Left ventricle myocardium superior (tissue), 1 donor: Measurements from ENCODE around the gene SCGB1D2. TPM values are rescaled to one million over a fixed set of nuclear protein-coding genes. Genes with fewer than 3 reads are reported as not detected.
"Not testable (repeated sequence)": the region's sequence is repeated elsewhere in the genome, so short reads cannot be mapped to it uniquely, and the experiment has no call there.

Experiments
- ATAC-seq: fragments of 200-7000 bp; cut with Tn5 transposase; one replicate; pipeline ENCODE4 v1.9.1; 2020; ENCODE audit warnings: mild to moderate bottlenecking, moderate library complexity
- DNase-seq: peaks from one replicate; pipeline ENCODE4 v3.0.0-alpha.2; 2020
- intact Hi-C: fragments of 100-400 bp; cut with micrococcal nuclease; formaldehyde crosslinking; loops from one replicate; pipeline ENCODE4 v1.11.0; 2022
- long read RNA-seq: library from polyadenylated mRNA; unstranded; transcript quantifications from one replicate; pipeline ENCODE4 v2.0.0, GENCODE V29; 2021
- total RNA-seq: library from RNA; stranded (reverse); fragmentation: NEBNext Ultra II Directional; extraction: Animal tissue kit (Norgen Biotek cat#: 25700); gene quantifications from one replicate; pipeline ENCODE4 v1.2.1, GENCODE V29; 2021
- donor health status: DM: no; HTN: yes; CAD: no; lungs with severe emphysema.

SCGB1D2 gene
- 4.0 TPM for total RNA-seq
- long read RNA-seq, partial matches to known transcripts, result 0 of 1 reads
- long read RNA-seq, other reads (novel, unspliced or antisense), result 0 of 1 reads

GRCh38 chr11:62242021-62242420 is at the start of gene SCGB1D2:
Gene SCGB1D2 (plus strand): TSS chr11:62242239. CDS start chr11:62242308, 69 bp downstream.
- ATAC-seq, result peak; percentile 99
- intact Hi-C loops, result no loop called here
- peak; percentile 85 for DNase-seq

GRCh38 chr11:62193952-62194351 is 48.1 kb upstream of the SCGB1D2 start:
- intact Hi-C loops, result no loop called here
- DNase-seq (no peak), ATAC-seq (no peak)

- ATAC-seq, intact Hi-C loops, DNase-seq: not testable (repeated sequence)
These were observed 47.0 kb upstream of the SCGB1D2 start for GRCh38 chr11:62195010-62195409.

GRCh38 chr11:62195945-62196344 is 46.1 kb upstream of the SCGB1D2 start:
- ATAC-seq, result no peak
- intact Hi-C loops, result no loop called here
- no peak for DNase-seq

GRCh38 chr11:62197400-62197799 is 44.6 kb upstream of the SCGB1D2 start:
- intact Hi-C loops, DNase-seq: not testable (repeated sequence)

GRCh38 chr11:62201376-62201775 is 40.7 kb upstream of the SCGB1D2 start:
- ATAC-seq (no peak), DNase-seq (no peak)
- intact Hi-C loops, result no loop called here

More at GRCh38 chr11:62197400-62197799, 44.6 kb upstream of the SCGB1D2 start:
- ATAC-seq, result not testable (repeated sequence)

- intact Hi-C loops, result no loop called here
- ATAC-seq, result no peak
- DNase-seq, result no peak
These were observed 39.1 kb upstream of the SCGB1D2 start for GRCh38 chr11:62202910-62203309.

- no peak for ATAC-seq
- no peak for DNase-seq
- intact Hi-C loops, result no loop called here
These were observed 37.6 kb upstream of the SCGB1D2 start for GRCh38 chr11:62204430-62204829.

- no peak for ATAC-seq
These were observed 36.6 kb upstream of the SCGB1D2 start for GRCh38 chr11:62205441-62205840.

GRCh38 chr11:62206276-62207066 is 35.6 kb upstream of the SCGB1D2 start:
- DNase-seq, ATAC-seq, intact Hi-C loops: not testable (repeated sequence)

More at GRCh38 chr11:62205441-62205840, 36.6 kb upstream of the SCGB1D2 start:
- intact Hi-C loops, result no loop called here
- no peak for DNase-seq

- DNase-seq, result no peak
- no peak for ATAC-seq
- intact Hi-C loops, result no loop called here
These were observed 33.3 kb upstream of the SCGB1D2 start for GRCh38 chr11:62208785-62209144.

- DNase-seq, result no peak
- ATAC-seq, result no peak
- intact Hi-C loops, result no loop called here
These were observed 24.8 kb upstream of the SCGB1D2 start for GRCh38 chr11:62217191-62217748.

- DNase-seq (no peak), ATAC-seq (no peak)
- intact Hi-C loops, result no loop called here
These were observed 20.5 kb upstream of the SCGB1D2 start for GRCh38 chr11:62221498-62221897.

- ATAC-seq (no peak), DNase-seq (no peak)
- intact Hi-C loops, result no loop called here
These were observed 18.9 kb upstream of the SCGB1D2 start for GRCh38 chr11:62223095-62223494.

- no peak for ATAC-seq
- DNase-seq, result no peak
- intact Hi-C loops, result no loop called here
These were observed 8.3 kb upstream of the SCGB1D2 start for GRCh38 chr11:62233730-62234129.

GRCh38 chr11:62236187-62236586 is 5.9 kb upstream of the SCGB1D2 start:
- DNase-seq (no peak), ATAC-seq (no peak)
- intact Hi-C loops, result no loop called here

- ATAC-seq (no peak), DNase-seq (no peak)
- intact Hi-C loops, result no loop called here
These were observed 4.5 kb upstream of the SCGB1D2 start for GRCh38 chr11:62237499-62237898.

GRCh38 chr11:62238151-62238550 is 3.9 kb upstream of the SCGB1D2 start:
- no peak for DNase-seq
- intact Hi-C loops, result no loop called here
- no peak for ATAC-seq

GRCh38 chr11:62241095-62241494 is 944 bp upstream of the SCGB1D2 start:
- DNase-seq, result no peak
- intact Hi-C loops, result no loop called here
- no peak for ATAC-seq

- DNase-seq (peak; percentile 36), ATAC-seq (peak; percentile 23)
- intact Hi-C loops, result no loop called here
These were observed 3.3 kb downstream of the SCGB1D2 start for GRCh38 chr11:62245271-62245753.

- intact Hi-C loops, result no loop called here
- DNase-seq (no peak), ATAC-seq (no peak)
These were observed 9.7 kb downstream of the SCGB1D2 start for GRCh38 chr11:62251698-62252097.
